Effector CD8-positive, alpha-beta T cell (primary cell): ENCODE measurements around the gene NCOA4.
"Not testable (repeated sequence)": the region's sequence is repeated elsewhere in the genome, so short reads cannot be mapped to it uniquely, and the experiment has no call there.

Experiments
- DNase-seq: peaks from one replicate; lab custom pipeline; 2025; lab: John Stamatoyannopoulos, UW

The NCOA4 gene

DNA sequence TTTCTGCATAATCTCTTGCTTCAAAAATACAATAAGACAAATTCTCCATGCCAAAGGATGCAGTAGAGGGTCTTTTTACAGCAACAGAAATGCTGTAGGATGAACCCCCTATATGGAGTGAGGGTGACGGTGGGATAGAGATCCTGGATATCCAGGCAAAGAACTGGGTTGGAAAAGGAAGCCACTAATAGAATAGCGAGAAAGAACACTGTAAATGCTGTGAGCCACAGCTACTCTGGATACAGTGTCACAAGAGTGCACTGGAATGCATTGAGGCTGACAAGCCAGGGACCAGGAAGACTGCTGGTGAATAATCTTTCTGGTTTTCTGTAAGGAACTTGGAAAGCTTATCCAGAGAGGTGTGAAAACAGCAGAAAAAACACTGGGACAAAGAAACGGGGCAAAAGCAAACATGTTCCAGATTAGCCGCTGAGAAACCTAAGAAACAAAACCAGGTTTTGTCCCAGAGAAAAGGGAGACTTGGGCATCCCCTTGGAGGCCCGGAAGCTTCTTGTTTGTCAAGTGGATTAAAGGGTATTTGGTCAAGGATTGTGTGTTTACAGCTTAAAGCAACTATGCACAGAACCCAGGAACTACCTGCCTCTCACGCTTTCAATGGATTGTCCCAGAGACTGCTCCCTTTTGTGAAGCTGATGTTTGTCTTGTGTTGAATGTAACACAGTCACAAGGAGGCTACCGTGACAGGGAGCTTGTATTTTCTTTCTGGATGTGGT is 21.8 kb upstream of the NCOA4 start:
- no peak for DNase-seq

DNA sequence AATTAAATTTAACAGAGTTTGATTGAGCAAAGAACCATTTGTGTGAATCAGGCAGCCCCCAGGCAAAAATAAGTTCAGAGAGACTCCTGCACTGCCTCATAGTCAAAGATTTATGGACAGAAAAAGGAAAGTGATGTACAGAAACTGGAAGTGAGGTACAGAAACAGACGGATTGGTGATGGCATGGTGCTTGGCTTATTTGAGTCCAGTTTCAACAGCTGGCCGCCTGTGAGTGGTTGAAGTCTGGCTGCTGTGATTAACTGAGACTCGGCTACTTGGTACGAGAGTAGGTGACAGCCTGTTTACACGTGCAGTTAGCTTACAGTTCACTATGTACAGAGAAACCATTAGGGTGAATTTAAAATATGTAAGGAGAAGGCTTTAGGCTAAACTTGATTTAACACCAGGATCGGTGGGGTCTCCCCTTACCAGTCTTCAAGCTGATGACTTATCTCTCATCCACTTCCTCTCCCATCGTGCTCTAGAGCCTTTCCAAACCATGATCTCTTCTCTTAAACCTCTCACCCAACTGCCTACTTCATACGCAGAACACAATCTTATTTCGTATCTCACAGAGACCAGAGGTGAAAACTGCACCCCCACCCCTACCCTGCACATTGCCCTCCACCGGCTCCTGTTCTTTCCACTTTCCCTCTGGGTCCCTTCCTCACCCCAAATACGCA is 20.7 kb upstream of the NCOA4 start:
- DNase-seq = no peak

DNA sequence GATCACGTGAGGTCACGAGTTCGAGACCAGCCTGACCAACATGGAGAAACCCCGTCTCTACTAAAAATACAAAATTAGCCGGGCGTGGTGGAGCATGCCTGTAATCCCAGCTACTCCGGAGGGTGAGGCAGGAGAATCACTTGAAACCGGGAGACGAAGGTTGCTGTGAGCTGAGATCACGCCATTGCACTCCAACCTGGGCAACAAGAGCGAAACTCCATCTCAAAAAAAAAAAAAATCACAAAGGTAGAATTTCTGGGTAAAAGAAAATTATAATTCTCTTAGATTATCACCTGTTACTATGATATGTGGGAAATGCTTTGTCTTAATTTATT is 19.0 kb upstream of the NCOA4 start:
- not testable (repeated sequence) for DNase-seq

DNA sequence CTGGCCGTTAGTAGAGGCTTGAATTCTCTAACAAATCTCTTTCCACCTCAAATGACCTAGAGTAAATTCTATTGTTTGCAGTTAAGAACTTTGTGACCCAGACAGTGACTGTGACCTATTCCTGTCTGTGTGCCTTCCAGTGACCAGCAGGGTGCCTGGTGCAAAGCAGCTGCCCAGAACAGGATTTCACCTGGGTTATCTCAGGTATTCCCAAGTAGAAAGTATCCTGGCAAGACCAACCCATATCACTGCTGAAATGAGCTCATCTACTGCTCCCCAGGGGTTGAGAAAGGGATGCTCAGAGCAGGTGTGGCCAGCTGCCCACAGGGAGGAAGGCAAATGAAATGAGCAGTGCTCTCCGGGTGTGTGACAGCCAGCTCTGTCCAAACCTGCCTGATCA is 17.7 kb upstream of the NCOA4 start:
- no peak for DNase-seq

DNA sequence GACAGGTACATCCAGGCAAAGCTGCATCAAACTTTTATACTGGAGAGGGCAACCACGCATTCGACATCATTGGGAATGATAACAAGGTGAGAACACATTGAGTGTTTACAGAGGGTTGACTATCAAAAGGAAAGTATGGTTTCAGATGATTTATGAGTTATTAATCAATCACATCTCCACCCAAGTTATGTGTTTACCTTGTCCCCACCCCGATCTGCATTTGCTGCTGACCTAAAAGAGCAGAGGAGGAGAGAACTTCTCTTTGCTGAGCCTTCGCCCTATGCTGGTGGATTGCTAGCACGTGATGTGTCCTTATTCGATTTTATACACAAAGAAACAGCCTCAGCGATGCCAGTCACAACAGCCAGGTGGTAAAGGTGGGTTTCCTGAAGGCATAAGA is 15.8 kb upstream of the NCOA4 start, which contains the start of gene MSMB:
Gene MSMB, minus strand, starts transcription at position 9 of the 400 bp plus-strand sequence. CDS start 32 bp downstream, outside the sequence.
- DNase-seq = no peak

DNA sequence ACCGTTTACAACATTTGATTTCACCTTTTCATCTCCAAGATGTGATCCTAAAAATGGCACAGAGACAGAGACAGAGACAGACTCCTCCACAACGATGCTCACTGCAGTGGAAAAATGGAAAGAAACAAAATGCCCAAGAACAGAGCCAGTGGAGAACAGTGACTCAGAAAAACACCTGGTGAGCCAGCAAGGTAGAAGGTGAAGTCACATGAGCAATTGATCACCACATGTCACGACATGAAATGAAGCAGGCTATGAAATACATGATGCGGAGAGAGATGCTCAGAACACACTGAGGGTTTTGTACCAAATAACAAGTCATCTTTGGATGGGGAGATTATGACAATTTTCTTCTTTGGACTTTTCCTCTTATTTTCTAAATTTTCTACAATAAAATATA is 12.1 kb upstream of the NCOA4 start:
- no peak for DNase-seq

DNA sequence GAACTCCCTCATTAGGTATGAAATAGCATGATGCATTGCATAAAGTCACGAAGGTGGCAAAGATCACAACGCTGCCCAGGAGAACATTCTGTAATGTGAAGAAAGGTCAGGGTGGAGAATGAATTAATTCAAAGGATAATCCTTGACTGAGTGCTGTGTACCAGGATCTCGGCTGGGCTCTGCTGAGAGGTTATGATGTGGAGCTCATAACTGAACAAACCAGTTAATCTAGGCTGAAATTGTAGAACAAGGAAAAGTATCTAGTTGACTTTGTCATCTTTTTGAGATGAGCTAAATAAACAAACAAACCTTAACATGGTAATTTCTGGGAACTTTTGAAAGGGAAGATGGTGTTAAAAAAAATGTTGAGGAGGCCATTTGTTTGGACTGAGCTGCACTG is 9.6 kb upstream of the NCOA4 start:
- DNase-seq = no peak

DNA sequence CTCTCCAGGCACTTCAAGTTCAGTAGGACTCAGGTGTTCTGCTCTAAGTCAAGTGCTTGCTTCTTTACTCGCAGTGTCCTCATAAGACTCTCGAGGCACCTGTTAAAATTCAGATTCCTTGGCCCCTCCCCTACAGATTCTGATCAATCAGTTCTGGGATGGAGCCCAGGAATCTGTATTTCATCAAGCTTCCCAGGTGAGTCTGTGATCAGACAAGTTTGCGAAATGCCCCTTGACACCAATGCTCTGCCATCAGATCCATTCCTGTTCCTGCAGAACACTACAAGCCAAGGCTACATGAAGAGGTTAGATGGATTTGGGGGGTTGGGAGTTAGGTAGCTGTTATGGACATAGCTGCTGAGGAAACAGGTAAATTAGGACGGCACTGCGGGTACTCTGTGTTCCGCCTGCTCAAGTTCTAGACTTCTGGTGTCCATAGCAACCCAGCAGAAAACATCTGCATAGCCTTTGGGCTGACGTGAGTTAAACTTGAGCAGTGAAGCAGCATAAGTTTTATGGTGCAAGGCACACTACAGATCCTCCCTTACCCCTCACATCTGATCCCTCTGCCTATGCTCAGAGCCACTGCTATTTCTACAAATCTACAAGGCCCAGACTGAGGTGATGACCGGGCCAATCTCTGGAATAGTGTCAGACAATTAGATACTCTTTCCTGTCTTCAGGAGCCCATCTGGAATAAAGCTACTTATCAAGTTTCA is 6.8 kb upstream of the NCOA4 start:
- no peak for DNase-seq

DNA sequence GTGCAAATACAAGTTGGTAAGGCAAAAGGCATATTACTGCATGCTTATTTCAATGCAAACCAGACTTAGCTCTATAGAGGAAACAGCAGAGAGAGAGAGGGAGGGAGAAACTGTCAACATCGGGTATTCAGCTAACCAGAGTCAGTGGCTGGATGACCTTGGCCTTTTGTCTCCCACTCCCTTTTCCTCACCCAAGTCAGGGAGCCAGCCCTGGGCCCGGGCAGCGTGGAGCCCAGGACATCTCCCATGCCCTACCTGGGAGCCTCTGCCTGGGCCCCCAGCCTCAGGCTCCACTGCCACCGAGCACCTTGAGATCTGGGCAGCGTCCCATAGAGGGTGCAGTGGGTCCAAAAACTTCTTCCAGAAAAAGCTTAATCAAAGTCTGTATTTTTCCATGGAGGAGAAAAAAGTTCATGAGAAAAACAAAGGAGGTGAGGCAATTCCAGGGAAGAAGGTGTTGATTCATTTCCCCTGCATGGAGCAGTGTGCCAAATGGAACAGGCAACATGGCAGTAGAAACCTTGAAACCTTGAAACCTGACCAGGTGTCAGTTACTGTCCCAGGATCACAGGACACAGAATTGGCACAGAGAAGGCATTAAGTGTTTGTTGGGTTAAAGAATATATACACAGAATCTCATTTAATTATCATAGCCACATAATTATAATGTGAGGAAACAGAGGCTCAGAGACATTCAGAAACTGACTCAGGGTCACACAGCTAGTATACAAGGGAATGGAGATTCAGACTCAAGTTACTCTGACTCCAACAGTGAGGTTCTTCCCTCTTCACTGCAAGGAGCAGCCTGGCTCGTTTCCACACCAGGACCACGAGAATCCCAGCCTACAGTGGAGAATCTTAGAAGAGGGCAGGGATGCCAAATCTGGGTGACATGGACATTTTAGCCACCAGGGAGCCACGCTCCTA is 5.8 kb upstream of the NCOA4 start:
- DNase-seq = no peak

DNA sequence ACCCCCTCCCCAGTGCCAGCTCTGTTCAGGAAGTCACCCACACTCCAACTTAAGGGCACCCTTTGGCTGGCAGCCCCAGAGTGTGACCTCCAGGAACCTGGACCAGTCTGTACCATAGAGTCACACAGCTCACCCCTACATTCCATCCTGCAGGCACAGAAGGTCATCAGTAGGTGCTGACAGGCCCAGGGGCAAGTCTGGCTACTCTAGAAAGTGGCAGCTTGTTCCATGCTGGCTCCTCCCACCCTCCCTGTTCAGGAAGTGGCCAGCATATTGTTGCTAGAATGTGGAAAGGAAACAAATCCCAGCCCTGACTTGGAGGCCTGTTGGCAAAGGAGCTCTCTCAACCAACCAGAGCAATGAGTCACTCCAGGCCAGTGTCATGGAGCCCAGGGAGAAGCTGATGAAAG is 3.2 kb upstream of the NCOA4 start:
- no peak for DNase-seq

DNA sequence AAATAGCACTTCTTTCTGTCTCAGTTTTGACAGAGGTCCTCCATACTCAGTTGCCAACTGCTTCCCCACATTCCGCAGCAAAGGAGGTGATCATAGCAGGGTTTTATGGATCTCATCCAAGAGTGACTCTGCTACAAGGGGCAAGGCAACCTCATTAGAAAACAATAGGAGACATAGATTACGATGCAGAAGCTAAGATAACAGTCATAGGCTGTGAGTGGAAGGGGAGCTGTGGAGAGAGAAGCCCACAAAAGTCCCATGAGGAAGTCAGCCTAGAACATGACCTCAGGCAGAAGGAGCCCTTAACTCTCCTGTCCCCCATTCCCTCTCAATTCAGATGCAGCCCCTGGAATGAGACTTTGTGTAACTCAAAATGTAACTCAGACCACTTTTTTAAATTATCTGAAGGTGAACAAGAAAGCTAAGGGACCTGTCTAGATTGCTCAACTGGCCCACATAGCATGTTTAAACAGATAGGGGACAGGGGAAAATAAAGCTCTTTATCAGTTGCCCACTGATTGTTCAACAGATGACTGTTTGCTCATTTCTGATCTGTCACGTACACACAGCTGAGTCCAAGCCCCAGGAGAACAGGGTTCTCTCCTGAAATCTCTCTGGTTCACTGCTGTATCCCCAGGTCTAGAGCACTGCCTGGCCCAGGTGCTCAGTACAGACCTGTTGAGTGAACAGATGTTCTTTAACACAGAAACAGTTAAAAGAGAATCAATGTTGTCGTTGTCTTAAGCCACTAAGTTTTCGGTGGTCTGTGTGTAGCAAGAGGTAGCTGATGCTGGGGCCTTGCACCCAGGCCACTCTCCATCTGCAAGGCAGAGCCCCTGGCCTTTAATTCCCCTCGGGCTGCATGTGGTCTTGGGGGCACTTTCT is 1.5 kb upstream of the NCOA4 start:
- no peak for DNase-seq

DNA sequence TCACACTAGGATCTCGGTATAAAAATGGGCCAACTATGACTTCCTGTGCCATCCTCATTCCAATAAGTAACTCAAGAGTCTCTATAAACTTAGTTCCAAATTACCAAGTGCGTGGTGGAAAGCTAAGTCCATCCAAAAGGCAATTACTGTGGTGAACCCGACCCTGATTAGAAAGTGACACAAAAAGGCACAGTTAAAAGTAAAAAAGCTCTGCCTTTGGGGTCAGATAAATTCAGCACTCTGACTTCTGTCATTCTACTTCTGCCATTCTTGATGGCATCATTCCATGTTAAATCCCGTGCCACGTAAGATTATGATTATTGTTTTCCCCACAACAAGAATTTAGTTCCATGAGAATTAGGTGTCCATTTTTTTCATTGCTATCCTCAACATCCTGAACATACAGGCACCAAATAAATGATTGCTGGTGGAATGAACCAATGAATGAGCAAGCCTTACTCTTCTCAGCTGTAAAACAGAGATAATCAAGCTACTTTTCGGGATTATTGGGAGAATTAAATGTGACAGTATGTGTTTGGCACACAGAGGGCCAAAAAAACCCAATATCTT is 877 bp downstream of the NCOA4 start:
- no peak for DNase-seq

DNA sequence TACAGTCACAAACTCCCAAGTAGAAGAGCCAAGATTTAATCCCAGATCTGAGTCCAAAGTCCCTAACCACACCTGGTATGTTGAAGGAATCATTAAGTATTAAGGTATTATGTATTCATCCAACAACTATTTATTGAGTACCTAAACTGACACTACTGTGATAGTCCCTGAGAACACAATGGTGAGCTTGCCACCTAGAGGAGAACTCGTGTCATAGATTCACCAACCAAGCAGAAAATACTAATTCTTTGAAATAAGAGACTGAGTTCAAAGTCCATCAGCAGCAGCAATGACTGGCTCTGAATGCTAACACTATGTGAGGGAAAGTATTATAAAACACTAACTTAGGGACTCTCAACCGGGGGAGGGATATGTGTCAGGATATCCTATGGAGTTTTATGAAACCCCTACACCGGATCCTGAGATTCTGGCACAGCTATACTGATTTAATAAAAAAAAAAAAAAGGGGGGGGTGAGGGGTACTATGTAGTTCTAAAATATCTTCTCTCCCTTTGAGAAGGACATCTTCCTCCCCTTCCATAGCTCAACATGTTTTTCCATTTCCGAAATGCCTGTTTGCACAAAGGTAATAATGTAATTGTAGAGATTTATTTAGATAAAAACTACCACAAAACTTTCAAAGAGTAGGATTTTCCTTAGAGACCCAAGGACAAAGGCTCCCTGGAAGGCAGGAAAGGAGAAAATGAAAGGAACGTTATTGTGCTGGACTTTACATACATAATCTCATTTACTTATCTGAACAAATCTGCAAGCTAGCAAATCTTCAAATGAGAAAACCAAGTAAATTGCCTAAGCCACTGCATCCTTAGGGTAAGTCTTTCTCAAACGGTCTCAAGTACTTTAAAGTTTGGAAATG is 1.6 kb downstream of the NCOA4 start:
- no peak for DNase-seq

DNA sequence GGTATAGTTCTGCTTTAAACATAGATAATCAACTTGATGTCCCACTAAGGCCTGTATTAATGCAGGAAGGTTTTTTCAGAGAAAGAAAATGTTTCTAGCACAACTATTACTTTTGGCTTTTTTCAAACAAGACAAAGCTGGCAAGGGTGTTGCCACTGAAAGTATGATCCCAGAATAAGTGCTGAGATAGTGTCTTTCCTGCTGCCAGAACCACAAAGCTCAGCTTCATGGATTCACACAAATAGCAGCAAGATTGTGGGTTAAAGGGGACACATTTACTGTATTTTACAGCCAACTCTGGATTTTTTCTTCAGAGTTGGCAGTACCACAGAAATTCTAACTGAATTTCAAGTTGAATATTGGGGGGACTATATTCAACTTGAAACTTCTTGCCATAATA is 4.3 kb downstream of the NCOA4 start:
- no peak for DNase-seq

DNA sequence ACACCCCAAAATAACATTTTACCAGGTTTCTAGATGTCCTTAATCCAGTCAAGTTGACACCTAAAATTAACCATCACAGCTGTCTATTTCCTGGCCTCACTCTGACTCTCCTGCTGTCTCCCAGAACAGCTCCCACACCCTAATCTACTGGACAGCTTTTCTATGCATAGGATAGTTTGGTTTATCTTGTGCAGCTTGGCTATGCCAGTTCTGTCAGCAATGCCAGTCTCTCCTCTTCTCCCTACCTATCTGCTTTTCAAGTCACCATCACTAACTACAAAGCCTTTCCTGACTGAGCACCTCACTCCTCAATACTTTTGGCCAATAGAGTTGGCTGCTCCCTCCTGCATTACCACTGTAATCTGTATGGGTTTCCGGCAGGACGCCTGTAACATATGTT is 5.0 kb downstream of the NCOA4 start:
- DNase-seq = no peak

DNA sequence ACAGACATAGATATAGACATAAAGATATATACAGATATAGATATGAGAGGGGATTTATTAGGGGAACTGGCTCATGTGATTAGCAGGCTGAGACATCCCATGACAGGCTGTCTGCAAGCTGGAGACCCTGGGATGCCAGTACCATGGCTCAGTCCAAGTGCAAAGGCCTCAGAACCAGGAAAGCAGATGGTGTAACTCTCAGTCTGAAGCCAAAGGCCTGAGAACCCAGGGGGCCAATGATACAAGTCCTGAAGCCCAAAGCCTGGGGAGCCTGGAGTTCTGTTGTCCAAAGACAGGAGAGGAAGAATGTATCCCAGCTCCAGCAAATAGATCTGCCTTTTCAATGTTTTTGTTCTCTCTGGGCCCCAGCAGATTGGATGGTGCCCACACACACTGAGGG is 5.5 kb downstream of the NCOA4 start:
- DNase-seq = no peak

DNA sequence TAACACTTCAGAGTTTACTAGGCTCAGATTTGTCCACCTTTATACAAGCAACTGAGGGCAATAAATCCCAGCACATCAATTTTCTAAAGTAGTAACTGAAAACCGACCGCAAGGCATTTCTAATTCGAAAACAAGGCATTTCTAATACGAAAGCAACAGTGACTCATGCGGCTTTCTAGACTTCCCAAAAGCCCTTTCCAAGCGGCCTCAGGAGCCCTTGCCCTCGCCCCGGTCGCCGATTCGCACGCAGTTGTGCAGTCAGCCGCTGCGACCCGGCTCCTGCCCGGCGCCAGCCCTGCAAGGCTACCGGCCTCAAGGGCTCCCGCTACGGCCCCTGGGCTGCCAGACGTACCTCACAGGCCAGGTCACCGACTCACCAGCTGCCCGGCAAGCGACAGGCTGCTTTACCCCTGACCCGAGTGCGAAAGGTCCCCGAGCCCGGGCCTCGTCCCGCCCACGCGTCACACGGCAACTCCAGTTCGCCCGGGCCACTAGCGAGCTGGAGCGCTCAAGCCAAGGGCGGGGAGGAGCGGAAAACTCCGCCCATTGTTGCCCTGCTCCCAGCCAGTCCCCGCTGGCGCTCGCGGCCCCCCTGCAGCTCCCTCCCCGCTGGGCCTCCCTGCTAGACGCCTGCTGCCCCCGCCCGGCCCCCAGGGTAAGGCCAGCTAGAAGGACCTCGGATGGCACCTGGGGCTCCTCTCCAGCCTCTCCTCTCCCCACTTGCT is 7.3 kb downstream of the NCOA4 start:
- DNase-seq = peak; percentile 71

DNA sequence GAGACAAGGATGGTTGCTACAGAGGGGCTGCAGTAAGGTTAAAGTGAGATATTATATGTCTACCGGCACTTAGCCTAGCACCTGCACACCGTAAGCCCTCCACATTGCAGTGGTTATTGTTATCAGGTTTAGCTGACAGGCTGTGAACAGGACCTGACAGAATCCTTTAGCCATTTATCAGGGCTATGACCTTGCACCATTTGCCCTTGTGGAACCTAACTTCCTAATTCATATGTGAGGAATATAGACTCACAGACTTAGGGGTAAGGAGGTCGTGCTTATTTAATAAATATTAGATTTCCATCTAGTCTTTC is 10.1 kb downstream of the NCOA4 start:
- no peak for DNase-seq
